Measurements from ENCODE around the gene ADGRG3. TPM values are rescaled to one million over a fixed set of nuclear protein-coding genes. Genes with fewer than 3 reads are reported as not detected.

ADGRG3 gene
- total and polyA plus RNA-seq, 12 donors, result 0.14 to 2.0 (median 0.45) TPM; not detected in 4

- H3K27me3 ChIP-seq, result no peaks in the 10 kb centered on the region
- 92 to 97% (median 95%) methylated on average over 8 to 11 of the region's 11 CpGs for WGBS, 4 donors
- H3K4me1 ChIP-seq (replicated peaks in 1 of 2), result peaks cover 13% of the 10 kb centered on the region in 2 donors
- intact Hi-C loops (cut with DNase I), result no loop called here
- no peak overlapping the region for H3K4me3 ChIP-seq
- H3K27ac ChIP-seq, result no peak overlapping the region
- H3K36me3 ChIP-seq (replicated peaks in 1 of 2), result no peaks in the 10 kb centered on the region
- no peak for DNase-seq
- no peak for TF ChIP-seq CTCF (IDR thresholded peaks at IDR 0.05)
- no peak for TF ChIP-seq POLR2A (IDR thresholded peaks at IDR 0.05)
- no peaks in the 10 kb centered on the region for H3K9me3 ChIP-seq (replicated peaks in 1 of 3)
These were observed 35.4 kb downstream of the ADGRG3 start for GRCh38 chr16:57703416-57704010.

GRCh38 chr16:57704011-57704904, 36.2 kb downstream of the ADGRG3 start:
- H3K4me1 ChIP-seq (replicated peaks in 1 of 2), result peaks cover 13% of the 10 kb centered on the region in 2 donors
- TF ChIP-seq CTCF (IDR thresholded peaks at IDR 0.05), result no peak
- H3K36me3 ChIP-seq (replicated peaks in 1 of 2), result no peaks in the 10 kb centered on the region
- WGBS, 4 donors, result 78 to 86% (median 85%) methylated on average over 11 of the region's 11 CpGs
- no peak overlapping the region for H3K4me3 ChIP-seq
- DNase-seq, result no peak
- H3K27ac ChIP-seq, result no peak overlapping the region
- no peaks in the 10 kb centered on the region for H3K27me3 ChIP-seq
- intact Hi-C loops (cut with DNase I), result no loop called here
- no peaks in the 10 kb centered on the region for H3K9me3 ChIP-seq (replicated peaks in 1 of 3)

- intact Hi-C loops (cut with DNase I), result no loop called here
- DNase-seq, result no peak
These were observed 37.1 kb downstream of the ADGRG3 start for GRCh38 chr16:57704905-57705852.

GRCh38 chr16:57706717-57707116, 38.6 kb downstream of the ADGRG3 start:
- H3K27ac ChIP-seq, result no peak overlapping the region
- intact Hi-C loops (cut with DNase I), result no loop called here
- WGBS, 4 donors, result 21 to 72% (median 59%) methylated on average over 1 of the region's 1 CpG; no CpG with 5 or more reads in 1 of the 4 donors
- H3K36me3 ChIP-seq (replicated peaks in 1 of 2), result no peaks in the 10 kb centered on the region
- H3K4me1 ChIP-seq (replicated peaks in 1 of 2), result peaks cover 1 to 4% of the 10 kb centered on the region in 2 donors
- DNase-seq, result no peak
- no peaks in the 10 kb centered on the region for H3K27me3 ChIP-seq
- no peak for TF ChIP-seq POLR2A (IDR thresholded peaks at IDR 0.05)
- no peak for TF ChIP-seq CTCF (IDR thresholded peaks at IDR 0.05)
- no peak overlapping the region for H3K4me3 ChIP-seq
- H3K9me3 ChIP-seq (replicated peaks in 1 of 3), result no peaks in the 10 kb centered on the region

More at GRCh38 chr16:57704905-57705852, 37.1 kb downstream of the ADGRG3 start:
- no peak for TF ChIP-seq POLR2A (IDR thresholded peaks at IDR 0.05)
- Histone ChIP-seq H3K4me1 (replicated peaks in 1 of 2) (peaks cover 13% of the 10 kb centered on the region in 2 donors), H3K27ac (no peak overlapping the region), H3K4me3 (no peak overlapping the region), H3K36me3 (replicated peaks in 1 of 2) (no peaks in the 10 kb centered on the region), H3K27me3 (no peaks in the 10 kb centered on the region), H3K9me3 (replicated peaks in 1 of 3) (no peaks in the 10 kb centered on the region)
- WGBS, 4 donors, result 90 to 97% (median 93%) methylated on average over 4 of the region's 4 CpGs

All from adrenal gland (tissue), 12 donors.